Osteocyte (in vitro differentiated cells): Measurements from ENCODE around the gene SYNE1. TPM values are rescaled to one million over a fixed set of nuclear protein-coding genes. Genes with fewer than 3 reads are reported as not detected.

ENCODE experiments used
- DNase-seq: peaks from one replicate; pipeline ENCODE4 v3.0.0; 2021; ENCODE audit warnings: mixed read lengths; ENCODE audit not compliant: unreplicated experiment; ENCODE audit errors: extremely low spot score
- H3K27ac Mint-ChIP-seq: one replicate; pipeline ENCODE4 v1.8.0; 2021; ENCODE audit warnings: mild to moderate bottlenecking, mixed read lengths; ENCODE audit not compliant: unreplicated experiment
- H3K27me3 Mint-ChIP-seq: one replicate; pipeline ENCODE4 v1.8.0; 2021; ENCODE audit warnings: mixed read lengths; ENCODE audit not compliant: unreplicated experiment
- H3K36me3 Mint-ChIP-seq: one replicate; pipeline ENCODE4 v1.8.0; 2021; ENCODE audit warnings: mixed read lengths; ENCODE audit not compliant: unreplicated experiment
- H3K4me1 Mint-ChIP-seq: one replicate; pipeline ENCODE4 v1.8.0; 2021; ENCODE audit warnings: mixed read lengths; ENCODE audit not compliant: unreplicated experiment
- H3K4me3 Mint-ChIP-seq: one replicate; pipeline ENCODE4 v1.8.0; 2021; ENCODE audit warnings: mild to moderate bottlenecking, moderate library complexity, mixed read lengths; ENCODE audit not compliant: unreplicated experiment
- H3K9me3 Mint-ChIP-seq: one replicate; pipeline ENCODE4 v1.8.0; 2021; ENCODE audit warnings: mixed read lengths; ENCODE audit not compliant: unreplicated experiment
- total RNA-seq: library from RNA; stranded (reverse); gene quantifications from 2 replicates; pipeline ENCODE4 v1.2.1, GENCODE V29; 2021
- TF ChIP-seq, protein P1 (sequence below): fragments of 200-600 bp; sonication (generic); IDR thresholded peaks from 2 replicates; pipeline ENCODE4 v1.5.0; 2021; ENCODE audit warnings: antibody characterized with exemption, mild to moderate bottlenecking, moderate library complexity

Gene SYNE1
- total RNA-seq, 1 donor from 2014 or later = 130 TPM

GRCh38 chr6:152462716-152463115 lies 174.4 kb downstream of the SYNE1 start:
- no peak for DNase-seq
- H3K27me3 Mint-ChIP-seq = no peaks in the 10 kb centered on the region
- H3K36me3 Mint-ChIP-seq = no peaks in the 10 kb centered on the region
- no peak overlapping the region for H3K4me3 Mint-ChIP-seq
- TF ChIP-seq, protein P1, sequence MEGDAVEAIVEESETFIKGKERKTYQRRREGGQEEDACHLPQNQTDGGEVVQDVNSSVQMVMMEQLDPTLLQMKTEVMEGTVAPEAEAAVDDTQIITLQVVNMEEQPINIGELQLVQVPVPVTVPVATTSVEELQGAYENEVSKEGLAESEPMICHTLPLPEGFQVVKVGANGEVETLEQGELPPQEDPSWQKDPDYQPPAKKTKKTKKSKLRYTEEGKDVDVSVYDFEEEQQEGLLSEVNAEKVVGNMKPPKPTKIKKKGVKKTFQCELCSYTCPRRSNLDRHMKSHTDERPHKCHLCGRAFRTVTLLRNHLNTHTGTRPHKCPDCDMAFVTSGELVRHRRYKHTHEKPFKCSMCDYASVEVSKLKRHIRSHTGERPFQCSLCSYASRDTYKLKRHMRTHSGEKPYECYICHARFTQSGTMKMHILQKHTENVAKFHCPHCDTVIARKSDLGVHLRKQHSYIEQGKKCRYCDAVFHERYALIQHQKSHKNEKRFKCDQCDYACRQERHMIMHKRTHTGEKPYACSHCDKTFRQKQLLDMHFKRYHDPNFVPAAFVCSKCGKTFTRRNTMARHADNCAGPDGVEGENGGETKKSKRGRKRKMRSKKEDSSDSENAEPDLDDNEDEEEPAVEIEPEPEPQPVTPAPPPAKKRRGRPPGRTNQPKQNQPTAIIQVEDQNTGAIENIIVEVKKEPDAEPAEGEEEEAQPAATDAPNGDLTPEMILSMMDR = no peak
- H3K9me3 Mint-ChIP-seq = no peaks in the 10 kb centered on the region
- H3K27ac Mint-ChIP-seq = no peak overlapping the region
- peaks cover 2% of the 10 kb centered on the region for H3K4me1 Mint-ChIP-seq

GRCh38 chr6:152461556-152461955 lies 175.6 kb downstream of the SYNE1 start:
- H3K36me3 Mint-ChIP-seq = no peaks in the 10 kb centered on the region
- no peak overlapping the region for H3K4me3 Mint-ChIP-seq
- H3K27ac Mint-ChIP-seq = no peak overlapping the region
- peaks cover 2% of the 10 kb centered on the region for H3K4me1 Mint-ChIP-seq
- no peaks in the 10 kb centered on the region for H3K27me3 Mint-ChIP-seq
- TF ChIP-seq, protein P1 = no peak
- H3K9me3 Mint-ChIP-seq = no peaks in the 10 kb centered on the region
- DNase-seq = no peak

GRCh38 chr6:152458648-152459644 lies 178.2 kb downstream of the SYNE1 start:
- Mint-ChIP-seq H3K27me3 (no peaks in the 10 kb centered on the region), H3K4me1 (peaks cover 2% of the 10 kb centered on the region), H3K27ac (no peak overlapping the region), H3K4me3 (no peak overlapping the region), H3K9me3 (no peaks in the 10 kb centered on the region), H3K36me3 (no peaks in the 10 kb centered on the region)
- DNase-seq = no peak
- TF ChIP-seq, protein P1 = no peak

DNA sequence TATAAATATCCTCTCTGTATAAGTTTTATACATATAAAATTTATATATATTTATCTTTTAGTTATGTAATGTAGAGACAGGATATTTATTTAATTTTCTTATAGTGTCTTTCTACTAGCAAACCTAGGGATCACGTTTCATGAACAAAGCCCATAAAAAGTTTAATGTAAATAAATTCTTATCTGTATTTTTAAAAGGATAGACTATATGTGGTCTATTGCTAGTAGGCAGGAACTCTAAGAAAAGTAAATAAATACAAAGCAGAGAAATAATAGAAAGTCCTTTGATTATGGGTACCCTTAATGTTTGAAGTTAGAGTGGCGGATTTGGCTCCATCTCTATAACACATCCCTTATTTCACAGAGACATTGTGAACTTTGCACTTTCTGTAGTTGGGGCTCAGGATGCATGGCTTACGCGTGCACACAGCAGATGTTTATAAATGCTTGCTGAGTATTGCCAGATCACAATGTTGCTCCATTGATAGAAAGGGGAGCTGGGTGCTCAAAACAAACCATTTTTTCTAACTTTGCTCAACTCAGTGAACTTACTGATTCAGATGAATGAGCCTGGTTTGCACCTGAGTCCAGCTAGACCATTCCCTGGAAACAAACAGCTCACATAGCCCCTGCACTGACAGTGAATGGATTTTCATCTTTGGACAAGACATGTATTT lies 179.1 kb downstream of the SYNE1 start:
- no peak overlapping the region for H3K27ac Mint-ChIP-seq
- peaks cover 2% of the 10 kb centered on the region for H3K4me1 Mint-ChIP-seq
- no peaks in the 10 kb centered on the region for H3K36me3 Mint-ChIP-seq
- no peaks in the 10 kb centered on the region for H3K27me3 Mint-ChIP-seq
- DNase-seq = no peak
- no peak overlapping the region for H3K4me3 Mint-ChIP-seq
- TF ChIP-seq, protein P1 = no peak
- no peaks in the 10 kb centered on the region for H3K9me3 Mint-ChIP-seq

DNA sequence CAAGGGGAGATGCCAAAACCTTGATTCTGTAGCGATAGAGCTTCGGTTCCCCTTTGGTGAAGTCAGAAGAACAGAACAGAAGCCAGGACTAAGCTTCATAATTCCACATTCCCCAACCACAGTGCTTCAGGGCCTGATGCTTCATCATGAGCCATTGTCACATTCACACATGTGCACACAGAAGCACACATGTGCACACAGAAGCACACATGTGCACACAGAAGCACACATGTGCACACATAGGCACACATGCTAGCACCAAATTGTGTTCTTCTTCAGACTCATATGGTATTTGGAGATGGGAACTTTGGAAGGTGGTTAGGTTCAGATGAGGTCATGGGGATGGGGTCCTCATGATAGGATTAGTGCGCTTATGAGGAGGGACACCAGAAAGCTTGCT lies 183.2 kb downstream of the SYNE1 start:
- Mint-ChIP-seq H3K4me1 (no peaks in the 10 kb centered on the region), H3K9me3 (no peaks in the 10 kb centered on the region), H3K4me3 (no peak overlapping the region), H3K36me3 (no peaks in the 10 kb centered on the region), H3K27ac (no peak overlapping the region), H3K27me3 (no peaks in the 10 kb centered on the region)
- no peak for DNase-seq
- TF ChIP-seq, protein P1 = no peak
